GM20431 (cell line): ENCODE measurements around the gene ARMC3.
"Not testable (repeated sequence)": the region's sequence is repeated elsewhere in the genome, so short reads cannot be mapped to it uniquely, and the experiment has no call there.

ENCODE experiments used
- in situ Hi-C: fragments of 300-500 bp; cut with MseI, MboI; formaldehyde crosslinking; loops from one replicate; pipeline ENCODE4 v1.15.0; 2020; ENCODE audit warnings: low sequenced_read_pairs; ENCODE audit not compliant: unreplicated experiment

Gene ARMC3

GRCh38 chr10:23067337-23067736 is 139.5 kb downstream of the ARMC3 start:
- in situ Hi-C loops, result no loop called here

GRCh38 chr10:23067939-23068775 is 140.3 kb downstream of the ARMC3 start:
- in situ Hi-C loops, result no loop called here

- in situ Hi-C loops, result no loop called here
Measured at GRCh38 chr10:23069019-23069815, 141.4 kb downstream of the ARMC3 start.

- in situ Hi-C loops, result not testable (repeated sequence)
Measured at GRCh38 chr10:23070092-23070912, 142.4 kb downstream of the ARMC3 start.

- in situ Hi-C loops, result no loop called here
Measured at GRCh38 chr10:23070913-23071218, 143.0 kb downstream of the ARMC3 start.

- in situ Hi-C loops, result not testable (repeated sequence)
Measured at GRCh38 chr10:23072593-23072992, 144.7 kb downstream of the ARMC3 start.

GRCh38 chr10:23073527-23073926 is 145.7 kb downstream of the ARMC3 start:
- in situ Hi-C loops, result no loop called here

- in situ Hi-C loops, result no loop called here
Measured at GRCh38 chr10:23075672-23076071, 147.8 kb downstream of the ARMC3 start.

GRCh38 chr10:23078114-23078513 is 150.3 kb downstream of the ARMC3 start:
- in situ Hi-C loops, result no loop called here

GRCh38 chr10:23079700-23080099 is 151.8 kb downstream of the ARMC3 start:
- in situ Hi-C loops, result no loop called here

- in situ Hi-C loops, result no loop called here
Measured at GRCh38 chr10:23080262-23080661, 152.4 kb downstream of the ARMC3 start.

GRCh38 chr10:23081221-23081750 is 153.4 kb downstream of the ARMC3 start:
- in situ Hi-C loops, result no loop called here

- in situ Hi-C loops, result no loop called here
Measured at GRCh38 chr10:23081891-23082290, 154.0 kb downstream of the ARMC3 start.
